Skin of body (tissue), 2 donors: ENCODE measurements around the gene PREP. TPM values are rescaled to one million over a fixed set of nuclear protein-coding genes. Genes with fewer than 3 reads are reported as not detected.
A peak's percentile ranks its signal among the peaks of the same experiment; 100 is the strongest.

Source experiments
- DNase-seq: peaks from one replicate; lab custom pipeline; 2025; lab: John Stamatoyannopoulos, UW
- total RNA-seq: library from RNA; depleted of rRNA; stranded (reverse); fragments of >200 nt; gene quantifications from one replicate; pipeline ENCODE4 v1.2.3, GENCODE V29; 2014

Gene PREP
- total RNA-seq, 1 donor from 2014 or later = 35.0 TPM

DNA sequence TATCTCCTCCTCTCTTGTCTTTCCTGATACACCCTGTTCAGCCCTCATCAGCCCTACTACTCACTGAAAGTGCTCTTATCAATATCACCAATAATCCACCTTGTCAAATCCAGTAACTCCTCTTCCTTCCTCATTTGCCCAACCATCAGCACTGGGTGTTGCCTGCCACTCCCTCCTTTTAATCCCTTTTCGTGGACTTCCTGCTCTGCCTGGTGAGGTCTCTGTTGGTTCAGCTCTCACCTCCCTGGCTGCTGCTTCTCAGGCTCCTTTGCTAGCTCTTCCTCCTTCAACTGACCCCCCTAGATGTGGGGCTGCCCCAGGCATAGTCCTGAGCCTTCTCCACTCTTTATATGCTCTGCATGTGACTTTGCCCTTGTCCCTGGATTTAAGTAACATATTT, 92.5 kb downstream of the PREP start:
- no peak for DNase-seq

DNA sequence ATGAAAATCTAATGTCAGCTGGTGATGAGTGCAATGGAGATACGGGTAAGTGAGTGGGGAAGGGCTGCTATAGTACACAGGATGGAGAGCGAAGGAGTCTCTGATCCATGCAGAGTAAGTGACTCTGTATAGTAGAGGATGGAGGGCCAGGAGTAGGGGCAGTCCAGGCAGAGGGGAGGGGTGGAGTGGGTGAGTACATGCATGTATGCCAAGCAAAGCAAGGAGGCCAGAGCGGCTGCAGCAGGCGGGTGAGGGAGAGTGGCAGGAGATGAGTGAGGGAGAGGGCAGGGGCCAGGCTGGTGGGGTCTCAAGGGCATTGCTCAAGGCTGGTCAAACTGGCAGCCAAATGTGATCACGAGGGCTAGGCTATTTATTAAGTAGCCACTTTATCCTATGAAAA, 94.0 kb downstream of the PREP start:
- DNase-seq = no peak

DNA sequence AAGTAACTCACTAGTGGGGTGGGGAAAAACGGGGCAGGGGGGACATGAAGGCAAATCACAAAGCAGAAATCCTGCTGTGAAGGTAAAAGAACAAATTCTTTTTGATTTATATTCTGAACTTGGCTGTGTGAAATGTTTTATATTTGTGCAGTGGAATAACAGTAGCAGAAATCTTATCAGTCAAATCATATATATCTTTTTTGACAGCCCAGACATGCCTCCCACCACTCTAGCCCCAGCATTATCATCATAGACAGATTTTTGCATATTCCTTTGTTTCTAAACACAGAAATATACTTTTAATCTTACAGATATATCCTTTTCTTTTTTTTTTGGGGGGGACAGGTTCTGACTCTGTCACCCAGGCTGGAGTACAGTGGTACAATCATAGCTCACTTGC, 97.4 kb downstream of the PREP start:
- DNase-seq = no peak

DNA sequence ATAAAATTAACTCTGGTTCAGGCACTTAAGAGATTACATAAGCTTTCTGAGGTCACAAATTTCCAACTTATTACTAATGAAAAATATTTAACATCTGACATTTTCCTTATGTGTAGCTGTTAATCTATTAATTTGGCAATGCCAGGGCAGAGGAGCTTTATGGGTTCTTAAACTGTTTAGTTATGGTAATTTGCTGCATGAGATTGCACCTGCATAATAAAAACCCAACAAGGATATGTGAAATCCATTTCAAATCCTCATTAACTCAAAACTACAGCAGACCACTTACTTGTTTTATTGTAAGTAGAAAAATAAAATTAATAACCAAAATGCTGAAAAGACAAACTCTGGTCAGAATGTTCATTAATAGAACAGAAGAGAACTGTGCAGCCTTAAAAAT, 98.1 kb downstream of the PREP start:
- DNase-seq = no peak

DNA sequence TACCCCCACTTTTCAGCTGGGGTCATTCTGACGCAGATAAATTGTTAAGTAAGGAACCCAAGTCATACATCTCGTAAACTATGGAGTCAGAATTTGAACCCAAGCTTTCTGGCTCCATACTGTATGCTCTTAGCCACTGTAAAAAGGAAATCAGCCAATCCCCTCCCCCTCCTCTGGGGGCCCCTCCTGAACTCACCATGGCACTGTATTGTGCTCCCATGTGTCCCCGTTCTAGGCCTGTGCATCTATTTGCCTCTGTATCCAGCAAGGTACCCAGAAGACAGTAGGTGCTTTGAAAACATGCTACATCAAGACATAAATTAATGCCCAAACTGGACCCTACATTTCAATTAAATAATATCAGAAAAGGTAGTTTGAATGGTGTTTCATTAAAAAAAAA, 98.5 kb downstream of the PREP start:
- no peak for DNase-seq

DNA sequence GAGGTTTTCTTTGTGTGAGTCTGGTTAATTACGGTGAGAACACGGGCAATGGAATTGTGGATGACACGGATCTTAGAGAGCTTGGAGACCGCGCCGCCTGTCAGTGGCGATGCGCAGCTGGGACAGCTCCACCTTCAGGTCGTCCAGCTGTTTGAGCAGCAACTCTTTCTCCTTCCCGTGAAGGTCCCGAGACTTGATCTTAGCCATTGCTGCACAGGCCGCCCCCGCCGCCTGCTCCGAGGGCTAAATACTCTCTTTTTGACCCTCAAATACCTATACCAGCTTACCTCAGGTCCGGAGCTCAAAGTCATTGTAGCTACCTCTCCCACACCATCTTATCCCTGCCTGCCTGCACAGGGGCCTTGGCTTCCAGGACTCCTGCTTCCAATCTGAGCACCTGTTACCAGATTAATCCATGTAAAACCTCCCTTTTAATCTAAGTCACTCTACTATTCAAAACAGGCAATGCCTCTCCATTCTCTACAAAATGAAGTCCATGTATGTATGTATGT, 100.2 kb downstream of the PREP start:
- DNase-seq = no peak

DNA sequence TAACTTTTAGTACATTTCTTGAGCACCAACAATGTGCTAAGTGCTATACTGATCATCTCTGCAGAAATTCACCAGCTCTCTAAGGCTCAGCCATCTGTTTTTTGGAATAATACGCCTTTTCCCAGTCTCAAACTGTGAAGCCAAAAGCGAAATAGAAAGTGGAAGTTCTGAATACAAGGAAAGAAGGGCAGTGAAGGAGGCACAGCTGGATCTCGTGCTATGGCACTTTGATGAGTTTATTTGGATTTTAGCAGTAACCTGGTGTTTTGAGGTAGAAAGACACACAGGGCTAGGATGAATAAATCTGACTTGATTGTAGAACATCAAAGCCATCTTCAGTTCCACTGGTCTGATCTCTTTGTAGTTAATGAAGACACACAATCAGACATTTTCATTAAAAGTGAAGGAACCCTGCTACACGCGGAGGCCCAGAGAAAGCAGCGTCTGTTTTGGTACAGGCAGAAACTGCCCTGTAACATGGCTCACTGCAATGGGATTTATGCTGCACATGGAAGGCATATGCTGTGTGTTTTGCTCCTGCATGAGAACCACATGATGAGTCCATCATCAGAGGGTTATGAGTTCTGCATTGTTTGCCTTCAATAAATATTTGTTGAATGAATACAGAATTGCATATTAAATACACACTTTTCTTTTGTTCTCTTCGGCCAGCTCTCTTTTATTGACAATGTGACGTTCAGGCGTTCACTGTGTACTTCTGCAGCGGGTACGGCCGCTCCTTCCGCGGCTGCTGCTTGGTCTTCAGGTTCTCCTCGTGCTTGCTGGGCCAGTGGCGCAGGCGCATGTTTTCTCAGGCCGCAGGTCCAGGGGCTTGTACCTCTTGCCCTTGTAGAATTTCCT, 100.9 kb downstream of the PREP start:
- peak; percentile 64 for DNase-seq

DNA sequence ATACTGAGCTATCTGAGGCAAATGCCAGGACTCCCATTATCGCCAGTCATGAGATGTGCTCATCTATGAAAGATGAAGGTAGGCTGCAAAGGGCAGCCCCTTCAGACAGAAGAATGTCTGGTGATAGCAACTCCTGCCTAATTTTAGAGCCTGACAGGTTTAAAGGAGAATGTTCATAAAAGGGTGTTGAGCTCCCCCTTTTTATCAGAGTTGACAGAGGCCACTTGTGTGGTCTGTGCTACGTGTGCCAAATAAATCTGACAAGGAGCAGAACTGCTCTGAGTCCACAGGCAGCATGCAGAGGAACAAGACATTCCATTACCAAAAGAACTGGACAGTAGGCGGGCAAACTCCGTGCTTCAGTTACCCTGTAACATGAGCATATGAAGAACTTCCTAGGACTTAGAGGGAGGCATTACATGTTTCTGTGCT, 101.8 kb downstream of the PREP start:
- no peak for DNase-seq

DNA sequence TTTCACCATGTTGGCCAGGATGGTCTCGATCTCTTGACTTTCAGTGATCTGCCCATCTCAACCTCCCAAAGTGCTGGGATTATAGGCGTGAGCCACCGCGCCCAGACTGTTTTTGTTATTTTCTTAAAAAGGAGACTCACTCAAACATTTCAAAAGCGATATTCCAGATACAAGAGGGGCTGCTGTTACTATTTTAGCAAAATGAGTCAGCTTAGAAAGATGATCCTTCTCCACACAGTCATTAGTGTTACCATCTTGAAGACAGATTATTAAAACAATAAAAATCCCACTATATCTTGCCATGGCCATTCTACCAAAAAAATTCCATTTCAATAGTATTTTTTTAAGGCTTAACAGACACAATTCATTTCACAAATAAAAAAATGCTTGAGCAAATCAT, 102.8 kb downstream of the PREP start:
- DNase-seq = no peak

DNA sequence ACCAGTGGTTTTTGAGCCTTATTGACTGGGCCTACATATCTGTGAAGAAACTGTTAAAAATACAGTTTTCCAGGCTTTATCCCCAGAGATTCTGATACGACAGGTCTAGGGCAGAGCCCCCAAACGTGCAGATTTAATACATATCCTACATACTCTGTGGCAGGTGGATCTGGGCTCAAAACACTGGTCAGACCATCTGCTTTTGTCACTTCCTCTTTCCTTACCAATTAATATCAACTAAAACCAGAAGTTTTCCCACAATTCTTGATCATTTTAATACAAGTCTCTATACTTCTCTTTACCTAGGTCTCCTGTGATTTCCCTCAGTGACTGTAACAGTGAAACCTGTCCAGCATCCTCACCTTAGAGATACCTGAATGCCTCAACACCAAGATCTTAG, 108.8 kb downstream of the PREP start:
- DNase-seq = no peak

DNA sequence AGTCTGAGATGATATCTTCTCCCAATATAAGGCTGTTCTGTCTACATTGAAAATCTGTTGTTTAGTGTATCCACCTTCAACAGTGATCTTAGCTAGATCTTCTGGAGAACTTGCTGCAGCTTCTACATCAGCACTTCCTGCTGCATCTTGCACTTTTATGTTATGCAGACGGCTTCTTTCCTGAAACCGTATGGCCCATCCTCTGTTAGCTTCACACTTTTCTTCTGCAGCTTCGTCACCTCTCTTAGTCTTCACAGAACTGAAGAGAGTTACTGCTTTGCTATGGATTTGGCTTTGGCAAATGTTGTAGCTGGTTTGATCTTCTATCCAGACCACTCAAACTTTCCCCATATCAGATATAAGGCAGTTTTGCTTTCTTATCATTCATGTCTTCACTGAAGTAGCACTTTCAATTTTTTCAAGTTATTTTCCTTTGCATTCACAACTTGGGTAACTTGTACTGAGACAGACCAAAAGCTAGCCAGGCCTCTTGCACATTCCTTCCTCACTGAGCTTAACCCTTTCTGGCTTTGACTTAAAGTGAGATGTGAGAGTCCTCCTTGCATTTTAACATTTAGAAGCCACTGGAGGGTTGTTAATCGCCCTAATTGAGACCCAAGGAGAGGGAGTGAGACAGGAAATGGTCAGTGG, 110.1 kb downstream of the PREP start:
- DNase-seq = no peak

DNA sequence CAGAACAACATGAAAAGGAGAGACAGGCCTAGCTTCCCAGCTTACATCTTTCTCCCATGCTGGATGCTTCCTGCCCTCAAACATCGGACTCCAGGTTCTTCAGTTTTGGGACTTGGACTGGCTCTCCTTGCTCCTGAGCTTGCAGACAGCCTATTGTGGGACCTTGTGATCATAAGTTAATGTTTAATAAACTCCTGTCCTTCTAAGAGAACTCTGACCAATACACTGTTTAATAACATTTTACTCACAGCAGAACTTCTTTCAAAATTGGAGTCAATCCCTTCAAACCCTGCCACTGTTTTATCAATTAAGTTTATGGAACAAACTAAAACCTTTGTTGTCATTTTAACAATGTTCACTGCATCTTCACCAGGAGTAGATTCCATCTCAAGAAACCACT, 111.4 kb downstream of the PREP start:
- DNase-seq = no peak

DNA sequence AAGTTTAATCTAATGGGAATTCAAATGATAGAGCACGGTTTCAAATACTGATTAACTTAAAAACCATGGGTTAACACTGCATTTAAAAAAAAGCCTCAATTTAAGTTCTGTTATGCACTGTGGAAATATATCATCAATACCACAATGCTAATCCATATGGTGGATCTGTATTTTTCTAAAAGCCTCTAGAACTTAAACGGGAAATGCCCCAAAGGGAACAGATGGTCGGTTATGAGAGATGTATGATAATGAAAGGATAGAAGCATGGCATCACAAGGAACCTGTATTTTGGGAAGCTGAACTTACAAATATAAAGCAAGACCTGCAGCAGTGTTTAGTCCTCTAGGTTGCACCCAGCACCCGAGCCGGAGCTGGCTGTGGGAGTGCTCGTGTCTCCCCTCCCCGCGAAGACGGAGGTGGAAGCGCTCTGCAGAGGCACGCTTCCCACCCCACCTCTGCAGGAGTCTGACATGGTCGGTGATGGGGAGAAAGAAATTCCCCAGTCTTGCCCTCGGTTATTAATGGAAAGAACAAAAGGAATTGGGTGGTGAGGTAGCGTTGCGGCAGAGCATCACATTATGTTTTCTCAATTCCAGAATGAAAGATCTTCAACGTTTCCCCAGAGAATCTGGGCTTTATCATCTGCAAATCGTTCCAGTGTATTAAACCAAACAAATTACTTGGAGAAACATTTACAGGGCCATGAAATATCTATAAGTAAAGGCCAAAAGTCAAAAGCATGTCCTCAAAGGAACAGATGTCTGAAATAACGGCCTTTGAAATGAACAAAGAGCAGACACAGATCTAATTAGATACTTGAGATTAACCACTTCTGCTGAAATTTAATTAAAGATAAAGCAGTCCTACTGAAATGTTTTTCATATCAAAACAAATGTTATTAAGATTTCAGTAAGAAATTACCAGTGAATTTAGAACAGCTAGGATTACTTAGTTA, 120.0 kb downstream of the PREP start:
- DNase-seq = no peak

DNA sequence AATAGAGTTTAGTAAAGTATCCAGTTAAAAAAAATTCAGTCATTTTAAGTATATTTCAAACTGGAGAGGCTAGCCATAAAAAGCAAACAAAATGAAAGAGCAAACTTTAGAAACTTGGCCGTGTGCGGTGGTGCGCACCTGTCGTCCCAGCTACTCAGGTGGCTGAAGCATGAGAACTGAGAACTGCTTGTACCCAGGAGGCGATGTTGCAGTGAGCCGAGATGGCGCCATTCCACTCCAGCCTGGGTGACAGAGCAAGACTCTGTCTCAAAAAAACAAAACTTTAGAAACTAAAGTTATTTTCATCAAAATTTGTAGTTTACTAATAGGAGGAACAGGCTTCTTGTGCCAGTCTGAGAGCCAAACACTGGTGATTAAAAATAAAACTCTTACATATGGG, 122.8 kb downstream of the PREP start:
- DNase-seq = no peak

DNA sequence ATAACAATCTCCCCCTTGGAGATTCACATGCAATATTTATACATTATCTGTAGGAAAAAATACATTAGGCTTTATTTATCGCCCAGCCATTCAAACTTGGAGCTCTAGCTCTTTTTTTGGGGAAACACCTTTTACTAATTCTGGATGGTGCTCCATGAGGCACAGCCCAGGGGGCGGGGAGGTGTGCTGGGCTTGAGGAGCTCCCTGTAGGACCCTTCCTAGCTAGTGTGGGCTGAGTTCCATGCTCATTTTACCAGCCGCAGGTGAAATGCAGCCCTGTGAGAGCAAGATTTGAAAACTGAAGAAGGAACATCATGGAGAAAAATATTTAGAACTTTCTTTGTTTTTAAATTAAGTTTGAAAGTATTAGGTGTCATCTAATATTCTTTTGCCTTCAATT, 123.4 kb downstream of the PREP start:
- no peak for DNase-seq

DNA sequence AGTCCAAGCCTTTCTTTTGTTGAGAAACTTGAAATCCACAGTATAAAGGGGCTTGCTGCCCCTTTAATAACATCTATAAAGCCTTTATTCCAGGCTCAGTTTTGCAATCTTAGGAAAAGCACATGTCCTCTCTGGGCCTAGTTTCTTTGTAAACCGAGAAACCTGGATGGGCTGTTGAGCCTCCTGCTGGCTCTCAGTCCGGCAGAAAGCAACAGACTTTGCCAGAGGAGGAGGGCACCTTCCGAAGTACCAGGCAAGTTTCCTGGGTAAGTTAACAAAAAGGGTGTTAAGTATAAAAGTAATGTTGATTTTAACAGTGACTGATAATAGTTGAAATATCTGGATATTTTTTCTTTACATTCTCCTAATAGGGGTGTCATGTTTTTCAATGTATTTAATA, 124.1 kb downstream of the PREP start:
- DNase-seq = no peak

DNA sequence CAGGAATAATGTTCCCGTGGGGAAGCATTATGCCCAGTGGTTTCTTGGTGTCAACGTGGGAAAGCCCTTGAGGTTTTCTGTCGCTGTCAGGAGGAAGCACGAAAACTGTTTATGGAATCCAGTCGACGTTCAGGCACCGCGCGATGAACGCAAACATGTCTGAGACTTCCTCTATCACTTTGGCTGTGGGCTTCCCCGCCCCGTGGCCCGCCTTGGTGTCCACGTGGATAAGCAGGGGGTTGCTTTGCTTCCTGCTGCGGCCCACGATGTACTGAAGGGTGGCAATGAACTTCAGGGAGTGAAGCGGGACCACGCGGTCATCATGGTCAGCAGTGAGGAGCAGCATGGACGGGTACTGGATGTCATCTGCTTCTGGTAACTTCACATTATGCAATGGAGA, 124.8 kb downstream of the PREP start:
- DNase-seq = no peak

DNA sequence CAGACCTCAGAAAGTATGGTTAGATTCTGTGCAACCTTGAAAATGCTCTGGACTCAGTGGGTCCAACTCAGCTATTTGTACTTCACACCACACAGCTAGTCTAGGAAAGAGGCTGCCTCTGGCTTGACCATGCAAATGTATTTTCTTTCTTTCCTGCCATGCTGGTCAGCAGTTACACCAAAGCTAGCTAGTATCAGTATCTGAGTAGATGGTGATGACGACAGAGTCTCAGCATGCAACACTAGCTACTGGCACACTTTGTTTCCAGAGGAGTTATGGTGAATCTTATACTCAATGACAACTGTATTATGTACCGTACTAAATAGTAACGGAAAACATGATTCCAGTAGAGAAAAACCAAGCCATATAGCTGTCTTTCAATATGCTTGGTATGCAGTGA, 126.5 kb downstream of the PREP start:
- no peak for DNase-seq

DNA sequence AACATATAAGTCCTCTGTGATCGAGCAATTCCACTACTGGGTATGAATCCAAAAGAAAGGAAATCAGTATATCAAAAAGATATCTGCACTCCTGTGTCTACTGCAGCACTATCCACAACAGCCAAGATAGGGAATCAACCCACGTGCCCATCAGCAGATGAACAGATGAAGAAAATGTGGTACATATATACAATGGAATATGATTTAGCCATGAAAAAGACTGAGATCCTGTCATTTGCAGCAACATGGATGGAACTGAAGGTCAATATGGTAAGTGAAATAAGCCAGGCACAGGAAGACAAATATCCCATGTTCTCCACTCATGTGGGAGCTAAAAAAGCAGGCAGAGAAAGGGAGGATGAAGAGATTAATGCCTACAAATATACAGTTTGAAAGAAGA, 127.3 kb downstream of the PREP start:
- no peak for DNase-seq

DNA sequence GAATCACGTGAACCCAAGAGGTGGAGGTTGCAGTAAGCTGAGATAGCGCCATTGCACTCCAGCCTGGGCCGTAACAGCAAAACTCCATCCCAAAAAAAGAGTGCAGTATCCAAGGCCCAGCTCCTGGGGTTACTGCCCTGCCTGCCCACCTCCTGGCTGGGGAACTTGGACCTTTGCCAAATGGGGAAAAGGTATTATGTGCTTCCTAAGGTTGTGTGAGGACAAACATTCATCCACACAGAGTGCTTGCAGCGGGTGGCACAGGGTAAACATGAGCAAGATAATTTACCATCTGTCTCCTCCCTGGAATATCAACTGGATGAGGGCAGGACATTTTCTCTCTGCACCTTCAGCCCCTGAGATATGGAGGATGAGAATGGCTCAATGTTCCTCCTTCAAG, 128.2 kb downstream of the PREP start:
- no peak for DNase-seq

DNA sequence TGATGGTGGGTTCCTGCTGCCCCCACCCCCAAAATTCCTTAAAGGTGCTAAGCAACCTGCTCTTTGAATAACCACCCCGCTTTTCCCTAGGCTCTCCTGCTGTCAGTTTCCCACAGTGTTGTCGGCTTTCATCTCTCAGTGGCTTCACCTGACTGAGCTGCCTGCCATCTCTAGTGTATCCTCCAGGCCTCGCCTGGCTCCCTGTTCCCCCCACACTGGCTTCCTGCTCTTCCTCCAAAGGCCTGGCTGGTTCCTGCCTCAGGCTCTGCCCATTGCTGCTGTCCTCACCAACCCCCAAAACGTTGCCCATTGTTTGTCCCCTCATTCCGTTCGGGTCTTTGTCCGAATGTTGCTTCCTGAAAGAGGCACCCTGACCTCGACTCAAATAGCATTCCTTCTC, 129.3 kb downstream of the PREP start:
- DNase-seq = no peak

DNA sequence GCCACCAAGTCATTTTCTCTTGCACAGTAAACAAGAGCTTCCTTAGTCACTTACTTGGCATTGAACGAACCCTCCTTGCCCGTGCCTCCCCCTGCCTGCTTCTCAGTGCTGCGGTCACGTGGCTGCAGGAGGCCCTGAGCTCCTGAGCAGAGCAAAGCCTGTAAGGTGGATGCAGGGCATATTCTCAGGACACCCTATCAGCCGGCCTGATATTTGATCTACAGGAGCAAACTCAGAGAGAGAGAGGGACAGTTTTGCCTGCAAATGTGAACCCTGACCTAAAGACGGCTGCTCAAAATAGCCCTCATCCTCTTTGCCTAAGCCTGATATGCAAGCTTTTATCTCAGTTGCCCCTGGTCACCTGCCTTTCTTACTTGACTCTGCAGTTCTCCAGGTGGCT, 130.1 kb downstream of the PREP start:
- no peak for DNase-seq
